B cell (primary cell): Measurements from ENCODE around the gene DPP4.

Source experiments
- EZH2 ChIP-seq: IDR thresholded peaks from 2 replicates; pipeline ENCODE4 v1.6.1; 2012; ENCODE audit warnings: borderline replicate concordance, low read depth, mild to moderate bottlenecking, moderate library complexity, low read length; ENCODE audit not compliant: insufficient read depth, poor library complexity, severe bottlenecking
- TF ChIP-seq, protein P1 (sequence below): fragments of 200-600 bp; IDR thresholded peaks from one replicate; pipeline ENCODE4 v1.8.0; 2022; ENCODE audit warnings: antibody characterized with exemption, mild to moderate bottlenecking

DNA sequence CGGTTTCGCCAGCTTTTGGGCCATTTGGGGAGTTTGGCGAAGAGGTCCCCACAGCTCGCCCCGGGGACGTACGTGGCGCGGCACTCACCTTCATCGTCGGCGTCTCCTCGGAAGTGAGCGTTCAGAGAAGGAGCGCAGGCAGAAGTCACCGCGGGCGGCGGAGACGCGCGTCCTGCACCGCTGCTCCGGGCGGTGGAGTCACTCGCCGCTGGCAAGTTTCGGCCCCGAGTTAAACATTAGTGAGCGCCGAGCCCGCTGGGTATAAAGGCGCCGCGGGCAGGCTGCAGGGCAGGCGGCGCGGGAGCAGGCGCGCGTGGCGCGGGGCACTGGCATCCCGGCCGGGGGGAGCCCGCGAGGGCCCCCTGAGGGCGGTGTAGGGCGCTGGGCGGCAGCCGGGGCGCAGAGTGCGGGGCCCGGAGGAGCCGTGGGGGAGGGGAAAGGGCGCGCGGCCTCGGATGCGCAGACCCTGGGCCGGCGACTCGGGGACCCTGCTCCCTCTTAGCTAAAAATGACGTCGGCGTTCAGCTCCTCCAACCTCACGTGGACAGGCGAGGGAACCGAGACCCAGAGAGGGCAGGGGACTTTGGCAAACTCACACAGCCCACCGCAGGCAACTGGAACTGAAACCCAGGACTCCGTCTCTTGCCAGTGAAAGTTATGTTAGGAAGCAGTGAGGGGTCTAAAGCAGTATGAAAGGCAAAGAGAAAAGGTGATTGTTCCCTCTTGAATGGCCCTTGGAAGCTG is at the start of gene DPP4:
- TF ChIP-seq, protein P1, sequence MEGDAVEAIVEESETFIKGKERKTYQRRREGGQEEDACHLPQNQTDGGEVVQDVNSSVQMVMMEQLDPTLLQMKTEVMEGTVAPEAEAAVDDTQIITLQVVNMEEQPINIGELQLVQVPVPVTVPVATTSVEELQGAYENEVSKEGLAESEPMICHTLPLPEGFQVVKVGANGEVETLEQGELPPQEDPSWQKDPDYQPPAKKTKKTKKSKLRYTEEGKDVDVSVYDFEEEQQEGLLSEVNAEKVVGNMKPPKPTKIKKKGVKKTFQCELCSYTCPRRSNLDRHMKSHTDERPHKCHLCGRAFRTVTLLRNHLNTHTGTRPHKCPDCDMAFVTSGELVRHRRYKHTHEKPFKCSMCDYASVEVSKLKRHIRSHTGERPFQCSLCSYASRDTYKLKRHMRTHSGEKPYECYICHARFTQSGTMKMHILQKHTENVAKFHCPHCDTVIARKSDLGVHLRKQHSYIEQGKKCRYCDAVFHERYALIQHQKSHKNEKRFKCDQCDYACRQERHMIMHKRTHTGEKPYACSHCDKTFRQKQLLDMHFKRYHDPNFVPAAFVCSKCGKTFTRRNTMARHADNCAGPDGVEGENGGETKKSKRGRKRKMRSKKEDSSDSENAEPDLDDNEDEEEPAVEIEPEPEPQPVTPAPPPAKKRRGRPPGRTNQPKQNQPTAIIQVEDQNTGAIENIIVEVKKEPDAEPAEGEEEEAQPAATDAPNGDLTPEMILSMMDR = no peak
- TF ChIP-seq EZH2 = no peak
